C4-2B (cell line): ENCODE measurements around the gene FNDC11.

Source experiments
- CTCF ChIP-seq: fragments of 450-650 bp; conservative IDR thresholded peaks from 2 replicates; pipeline ENCODE4 v1.5.1; 2017; ENCODE audit warnings: mild to moderate bottlenecking
- ZFX ChIP-seq: fragments of 450-650 bp; IDR thresholded peaks from 2 replicates; pipeline ENCODE4 v1.6.1; 2017

- no peak for TF ChIP-seq CTCF
- TF ChIP-seq ZFX, result no peak
Measured at GRCh38 chr20:63529861-63530787, 23.8 kb upstream of the FNDC11 start.
